GM12801 (cell line): ENCODE results near the gene ANKRD13D.

ENCODE experiments used
- CTCF ChIP-seq: IDR thresholded peaks from one replicate; pipeline ENCODE4 v1.5.1; 2011; ENCODE audit warnings: control low read depth; ENCODE audit not compliant: insufficient read length; ENCODE audit errors: extremely low read depth

The ANKRD13D gene

DNA sequence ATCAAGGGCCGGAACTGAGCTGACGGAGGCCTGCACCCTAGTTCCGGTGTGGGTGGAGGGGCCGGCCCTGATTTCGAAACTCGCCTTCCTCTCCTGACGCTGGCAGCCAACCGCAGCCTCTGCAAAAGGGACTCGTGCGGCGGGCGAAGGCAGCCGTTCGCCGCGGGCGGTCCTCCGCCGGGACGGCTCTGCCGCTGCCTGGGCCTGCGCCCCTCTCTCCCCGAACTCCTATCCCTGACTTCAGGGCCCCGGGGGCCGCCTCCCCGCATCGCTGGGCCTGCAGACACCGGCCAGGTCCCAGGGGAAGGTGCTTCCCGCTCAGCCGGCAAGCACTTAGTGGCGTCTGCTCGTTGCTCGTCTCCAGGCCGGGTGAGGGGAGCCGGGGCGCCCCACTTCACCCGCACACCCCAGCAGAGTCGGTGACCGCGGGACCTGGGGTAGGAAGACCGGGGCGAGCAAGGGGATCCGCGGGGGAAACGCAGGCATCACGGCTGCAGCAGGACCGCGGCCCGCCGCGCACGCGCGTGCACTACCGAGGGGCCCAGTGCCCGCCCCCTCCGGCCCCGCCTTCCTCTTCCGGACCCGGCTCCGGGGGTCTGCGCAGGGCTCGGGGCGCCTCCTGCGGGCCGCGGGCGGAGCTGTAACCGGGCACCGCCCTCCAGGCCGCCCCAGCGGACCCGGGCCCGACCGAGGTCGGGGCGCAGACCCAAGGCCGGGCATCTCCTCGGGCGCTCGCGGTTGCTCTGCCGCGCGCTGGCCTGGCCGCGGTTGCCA, 464 bp upstream of the ANKRD13D start:
- no peak for TF ChIP-seq CTCF

- no peak for TF ChIP-seq CTCF
Measured at GRCh38 chr11:67289651-67290479, 762 bp downstream of the ANKRD13D start.

- no peak for TF ChIP-seq CTCF
Measured at GRCh38 chr11:67290801-67291200, 1.7 kb downstream of the ANKRD13D start.

DNA sequence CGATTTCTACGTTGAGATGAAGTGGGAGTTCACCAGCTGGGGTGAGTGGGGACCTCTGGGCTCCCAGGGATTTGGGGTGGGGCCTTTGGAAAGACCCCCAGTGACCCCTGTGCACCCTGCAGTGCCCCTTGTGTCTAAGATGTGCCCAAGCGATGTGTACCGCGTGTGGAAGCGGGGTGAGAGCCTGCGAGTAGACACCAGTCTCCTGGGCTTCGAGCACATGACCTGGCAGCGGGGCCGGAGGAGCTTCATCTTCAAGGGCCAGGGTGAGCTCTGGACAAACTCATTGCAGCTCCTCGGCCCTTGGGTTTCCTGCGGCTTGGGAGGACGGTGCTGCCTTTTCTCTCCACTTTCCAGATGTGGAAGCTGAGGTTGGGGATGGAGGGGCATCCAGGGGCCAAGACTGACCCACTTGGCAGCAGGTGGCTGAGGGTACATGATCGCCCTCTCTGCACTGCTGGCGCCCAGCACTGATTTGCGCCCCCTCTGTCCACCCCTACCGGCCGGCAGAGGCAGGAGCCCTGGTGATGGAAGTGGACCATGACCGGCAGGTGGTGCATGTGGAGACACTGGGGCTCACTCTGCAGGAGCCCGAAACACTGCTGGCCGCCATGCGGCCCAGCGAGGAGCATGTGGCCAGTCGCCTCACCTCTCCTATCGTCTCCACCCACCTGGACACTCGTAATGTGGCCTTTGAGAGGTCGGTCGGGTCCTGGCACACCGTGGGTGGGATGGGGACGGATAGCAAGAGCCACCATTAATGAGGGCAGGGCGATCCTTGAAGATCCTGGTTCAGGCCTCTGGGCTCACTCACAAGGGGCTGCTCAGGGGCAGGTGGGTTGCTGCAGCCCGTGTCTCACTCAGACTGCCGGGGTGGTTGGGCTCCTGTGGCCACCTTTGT, 2.6 kb downstream of the ANKRD13D start:
- no peak for TF ChIP-seq CTCF

- TF ChIP-seq CTCF = no peak
Measured at GRCh38 chr11:67292671-67293070, 3.6 kb downstream of the ANKRD13D start.

DNA sequence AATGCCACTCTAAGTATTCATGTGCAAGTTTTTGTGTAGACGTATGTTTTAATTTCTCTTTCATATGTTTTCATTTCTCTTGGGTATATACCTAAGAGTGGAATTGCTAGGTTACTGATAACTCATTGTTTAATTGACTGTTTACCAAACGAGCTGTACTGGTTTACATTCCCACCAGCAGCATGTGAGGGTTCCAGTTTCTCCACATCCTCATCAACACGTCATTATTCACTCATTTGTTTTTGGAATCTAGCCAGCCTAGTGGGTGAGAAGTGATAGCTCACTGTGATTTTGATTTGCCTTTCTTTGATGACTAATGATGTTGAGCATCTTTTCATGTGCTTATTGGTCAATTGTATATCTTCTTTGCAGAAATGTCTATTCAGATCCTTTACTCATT, 4.0 kb downstream of the ANKRD13D start:
- TF ChIP-seq CTCF = no peak

- no peak for TF ChIP-seq CTCF
Measured at GRCh38 chr11:67295846-67296245, 6.7 kb downstream of the ANKRD13D start.
